ENCODE results near the gene ANK3.
A peak's percentile ranks its signal among the peaks of the same experiment; 100 is the strongest.

GRCh38 chr10:60203993-60204618 lies 185.6 kb downstream of the ANK3 start:
- TF ChIP-seq CTCF (IDR thresholded peaks at IDR 0.05; ENCODE audit: extremely low read depth in 1 of 2, insufficient read depth in 1 of 2, low read depth in 1 of 2, low read length in 2 of 2) (peak; percentile 49 to 69), POLR2AphosphoS5 (IDR thresholded peaks at IDR 0.05; ENCODE audit: insufficient read depth, low read depth, low read length) (no peak), MYC (IDR thresholded peaks at IDR 0.05; ENCODE audit: low read depth, low read length) (no peak), JUN (IDR thresholded peaks at IDR 0.05; ENCODE audit: borderline replicate concordance, insufficient read depth, insufficient read length, low read depth) (no peak), POLR2A (IDR thresholded peaks at IDR 0.05; ENCODE audit: low read depth, low read length) (no peak), EZH2 (IDR thresholded peaks at IDR 0.05; ENCODE audit: borderline replicate concordance, low read depth, low read length, severe bottlenecking) (no peak)
